DOHH2 (cell line): ENCODE data around the gene CD1B.

ENCODE experiments used
- H3F3A ChIP-seq: fragments of 200-600 bp; sonication (generic), shearing (Covaris generic); 2 replicates; pipeline ENCODE4 v1.6.0; 2016; ENCODE audit warnings: antibody characterized with exemption, mild to moderate bottlenecking; ENCODE audit not compliant: control insufficient read depth, insufficient read depth
- H3K27ac ChIP-seq: fragments of 200-600 bp; sonication (generic); 2 replicates; pipeline ENCODE4 v1.5.1; 2014; ENCODE audit warnings: low read depth, mild to moderate bottlenecking, low read length, moderate library complexity
- H3K27me3 ChIP-seq: fragments of 200-600 bp; sonication (generic); 2 replicates; pipeline ENCODE4 v1.6.1; 2014; ENCODE audit warnings: mild to moderate bottlenecking, low read length, mixed read lengths; ENCODE audit not compliant: control insufficient read depth
- H3K36me3 ChIP-seq: fragments of 200-600 bp; sonication (generic); 2 replicates; pipeline ENCODE4 v1.6.1; 2014; ENCODE audit warnings: mild to moderate bottlenecking, low read length, moderate library complexity, mixed read lengths; ENCODE audit not compliant: control insufficient read depth
- H3K4me1 ChIP-seq: fragments of 200-600 bp; sonication (generic); 2 replicates; pipeline ENCODE4 v1.6.1; 2014; ENCODE audit warnings: mild to moderate bottlenecking, low read length, mixed read lengths; ENCODE audit not compliant: control insufficient read depth
- H3K4me2 ChIP-seq: fragments of 200-600 bp; sonication (generic); 2 replicates; pipeline ENCODE4 v1.6.0; 2014; ENCODE audit warnings: mild to moderate bottlenecking, low read length, moderate library complexity
- H3K4me3 ChIP-seq: fragments of 200-600 bp; sonication (generic); 2 replicates; pipeline ENCODE4 v1.5.1; 2014; ENCODE audit warnings: mild to moderate bottlenecking, low read length, mixed read lengths
- H3K79me2 ChIP-seq: fragments of 200-600 bp; sonication (generic); 2 replicates; pipeline ENCODE4 v1.6.1; 2014; ENCODE audit warnings: mild to moderate bottlenecking, low read length, mixed read lengths; ENCODE audit not compliant: control insufficient read depth
- H3K9me2 ChIP-seq: fragments of 200-600 bp; sonication (generic); replicated peaks from 2 replicates; pipeline ENCODE4 v1.6.1; 2014; ENCODE audit warnings: mild to moderate bottlenecking, low read length, mixed read lengths; ENCODE audit not compliant: control insufficient read depth
- H3K9me3 ChIP-seq: fragments of 200-600 bp; sonication (generic); 2 replicates; pipeline ENCODE4 v1.6.1; 2014; ENCODE audit warnings: antibody characterized with exemption, low read length, mixed read lengths; ENCODE audit not compliant: control insufficient read depth, insufficient read depth
- H4K20me1 ChIP-seq: fragments of 200-600 bp; sonication (generic); 2 replicates; pipeline ENCODE4 v1.6.0; 2014; ENCODE audit warnings: low read depth, mild to moderate bottlenecking, antibody characterized with exemption, low read length, moderate library complexity; ENCODE audit not compliant: control insufficient read depth, insufficient read depth
- CTCF ChIP-seq: fragments of 200-600 bp; sonication (generic); IDR thresholded peaks from one replicate; pipeline ENCODE4 v1.5.1; 2014; ENCODE audit warnings: antibody characterized with exemption, mild to moderate bottlenecking, low read depth, low read length; ENCODE audit not compliant: poor library complexity, severe bottlenecking
- EZH2phosphoT487 ChIP-seq: fragments of 200-600 bp; sonication (generic); IDR thresholded peaks from 2 replicates; pipeline ENCODE4 v1.6.1; 2017; ENCODE audit warnings: borderline replicate concordance, mild to moderate bottlenecking, antibody characterized with exemption, low read length, moderate library complexity, mixed read lengths

The CD1B gene

GRCh38 chr1:158357441-158357840 lies 26.1 kb upstream of the CD1B start:
- H3K4me2 ChIP-seq: no peak overlapping the region
- no peak overlapping the region for H3K4me3 ChIP-seq
- H3K36me3 ChIP-seq: no peaks in the 10 kb centered on the region
- no peaks in the 10 kb centered on the region for H4K20me1 ChIP-seq
- H3F3A ChIP-seq: no peaks in the 10 kb centered on the region
- H3K27ac ChIP-seq: no peak overlapping the region
- H3K9me2 ChIP-seq: no peaks in the 10 kb centered on the region
- H3K27me3 ChIP-seq: 0 out of 2 replicates have a peak, but pooled peaks cover 9% of the 10 kb centered on the region
- H3K9me3 ChIP-seq: no peaks in the 10 kb centered on the region
- no peaks in the 10 kb centered on the region for H3K4me1 ChIP-seq
- no peaks in the 10 kb centered on the region for H3K79me2 ChIP-seq
- TF ChIP-seq CTCF (no peak), EZH2phosphoT487 (no peak)

GRCh38 chr1:158356616-158357015 lies 25.3 kb upstream of the CD1B start:
- H3K36me3 ChIP-seq: no peaks in the 10 kb centered on the region
- 0 out of 2 replicates have a peak, but pooled peaks cover 9% of the 10 kb centered on the region for H3K27me3 ChIP-seq
- H3K4me2 ChIP-seq: no peak overlapping the region
- TF ChIP-seq CTCF: no peak
- TF ChIP-seq EZH2phosphoT487: no peak
- H3F3A ChIP-seq: no peaks in the 10 kb centered on the region
- no peaks in the 10 kb centered on the region for H3K9me3 ChIP-seq
- H3K9me2 ChIP-seq: no peaks in the 10 kb centered on the region
- H3K79me2 ChIP-seq: no peaks in the 10 kb centered on the region
- H3K4me3 ChIP-seq: no peak overlapping the region
- H3K4me1 ChIP-seq: no peaks in the 10 kb centered on the region
- H4K20me1 ChIP-seq: no peaks in the 10 kb centered on the region
- H3K27ac ChIP-seq: no peak overlapping the region

- Histone ChIP-seq H3K36me3 (no peaks in the 10 kb centered on the region), H3K4me3 (no peak overlapping the region), H3K9me2 (no peaks in the 10 kb centered on the region), H3K27me3 (0 out of 2 replicates have a peak, but pooled peaks cover 9% of the 10 kb centered on the region), H3K27ac (no peak overlapping the region), H4K20me1 (no peaks in the 10 kb centered on the region), H3K4me1 (no peaks in the 10 kb centered on the region), H3K4me2 (no peak overlapping the region), H3K79me2 (no peaks in the 10 kb centered on the region), H3K9me3 (no peaks in the 10 kb centered on the region), H3F3A (no peaks in the 10 kb centered on the region)
- TF ChIP-seq CTCF (no peak), EZH2phosphoT487 (no peak)
Observed at GRCh38 chr1:158355773-158356285, 24.5 kb upstream of the CD1B start.
